Activated naive CD8-positive, alpha-beta T cell treated with anti-CD3 and anti-CD28 coated beads, Interleukin-2, amount 50 U/mL, for 16 hours (primary cell): Measurements from ENCODE around the gene CRTAC1.

Experiments
- DNase-seq: peaks from one replicate; pipeline ENCODE4 v3.0.0-alpha.2; 2020; ENCODE audit warnings: low read depth, low spot score

Gene CRTAC1

GRCh38 chr10:97974526-97975525, 55.6 kb downstream of the CRTAC1 start:
- DNase-seq: no peak

GRCh38 chr10:97974100-97974499, 56.3 kb downstream of the CRTAC1 start:
- DNase-seq: no peak

- no peak for DNase-seq
These were observed 60.8 kb downstream of the CRTAC1 start for GRCh38 chr10:97969538-97970079.

GRCh38 chr10:97964748-97965147, 65.7 kb downstream of the CRTAC1 start:
- DNase-seq: no peak

GRCh38 chr10:97961945-97962344, 68.5 kb downstream of the CRTAC1 start:
- no peak for DNase-seq

- no peak for DNase-seq
These were observed 70.0 kb downstream of the CRTAC1 start for GRCh38 chr10:97960269-97961056.

GRCh38 chr10:97949462-97949861, 81.0 kb downstream of the CRTAC1 start:
- no peak for DNase-seq

GRCh38 chr10:97948822-97949221, 81.6 kb downstream of the CRTAC1 start:
- DNase-seq: no peak

GRCh38 chr10:97944772-97945171, 85.6 kb downstream of the CRTAC1 start:
- DNase-seq: no peak

GRCh38 chr10:97943294-97943693, 87.1 kb downstream of the CRTAC1 start:
- no peak for DNase-seq

- DNase-seq: no peak
These were observed 89.9 kb downstream of the CRTAC1 start for GRCh38 chr10:97940534-97940933.

- DNase-seq: no peak
These were observed 90.9 kb downstream of the CRTAC1 start for GRCh38 chr10:97939446-97939990.

- DNase-seq: no peak
These were observed 92.5 kb downstream of the CRTAC1 start for GRCh38 chr10:97937928-97938327.

GRCh38 chr10:97937054-97937453, 93.4 kb downstream of the CRTAC1 start:
- no peak for DNase-seq

- DNase-seq: no peak
These were observed 94.3 kb downstream of the CRTAC1 start for GRCh38 chr10:97936126-97936525.

- DNase-seq: no peak
These were observed 97.4 kb downstream of the CRTAC1 start for GRCh38 chr10:97932932-97933530.

GRCh38 chr10:97931041-97931440, 99.4 kb downstream of the CRTAC1 start:
- DNase-seq: no peak

- no peak for DNase-seq
These were observed 101.5 kb downstream of the CRTAC1 start for GRCh38 chr10:97928897-97929296.

- no peak for DNase-seq
These were observed 102.8 kb downstream of the CRTAC1 start for GRCh38 chr10:97927622-97928021.

GRCh38 chr10:97926055-97926454, 104.4 kb downstream of the CRTAC1 start:
- DNase-seq: no peak

GRCh38 chr10:97925308-97925938, 105.0 kb downstream of the CRTAC1 start:
- no peak for DNase-seq
